Stomach smooth muscle (tissue), 2 donors: ENCODE results near the gene MDC1.

Source experiments
- H3K27ac ChIP-seq: one replicate; pipeline ENCODE4 v1.7.0; 2013; ENCODE audit warnings: mild to moderate bottlenecking, low read length, inconsistent platforms
- H3K27me3 ChIP-seq, 2 donors: one replicate each; pipeline ENCODE4 v1.7.0; 2013; ENCODE audit warnings: low read length in 2 of 2; ENCODE audit not compliant: insufficient read depth in 2 of 2, control insufficient read depth in 1 of 2
- H3K36me3 ChIP-seq, 2 donors: one replicate each; pipeline ENCODE4 v1.7.0; 2013; ENCODE audit warnings: low read length in 2 of 2; ENCODE audit not compliant: control insufficient read depth in 2 of 2, insufficient read depth in 2 of 2
- H3K4me1 ChIP-seq: one replicate; pipeline ENCODE4 v1.7.0; 2013; ENCODE audit warnings: low read length; ENCODE audit not compliant: control insufficient read depth, insufficient read depth
- H3K4me3 ChIP-seq, 2 donors: one replicate each; pipeline ENCODE4 v1.7.0; 2013; ENCODE audit warnings: low read length in 2 of 2
- H3K9ac ChIP-seq, 2 donors: one replicate each; pipeline ENCODE4 v1.7.0; 2013; ENCODE audit warnings: low read length in 2 of 2, mild to moderate bottlenecking in 1 of 2
- H3K9me3 ChIP-seq, 2 donors: one replicate each; pipeline ENCODE4 v1.7.0; 2013; ENCODE audit warnings: low read length in 2 of 2; ENCODE audit not compliant: control insufficient read depth in 2 of 2
- donor health status: healthy.
- donor health status: Pancreatic carcinoma.

The MDC1 gene

GRCh38 chr6:30744054-30744805, 27.1 kb upstream of the MDC1 start, which contains the start of gene IER3:
Gene IER3, minus strand, starts transcription at chr6:30744547. Its CDS starts 29 bp downstream, at chr6:30744518.
- no peaks in the 10 kb centered on the region for H3K27me3 ChIP-seq
- H3K9ac ChIP-seq: peak within 1 kb of the TSS; percentile 94 to 95
- no peaks in the 10 kb centered on the region for H3K9me3 ChIP-seq
- peak within 1 kb of the TSS; percentile 94 for H3K27ac ChIP-seq
- peaks cover 5 to 11% of the 10 kb centered on the region in 2 donors for H3K36me3 ChIP-seq
- H3K4me1 ChIP-seq: peaks cover 35% of the 10 kb centered on the region
- H3K4me3 ChIP-seq: peak within 1 kb of the TSS; percentile 87 to 94

GRCh38 chr6:30743099-30744053, 26.3 kb upstream of the MDC1 start:
- no peaks in the 10 kb centered on the region for H3K27me3 ChIP-seq
- H3K36me3 ChIP-seq: peaks cover 14 to 19% of the 10 kb centered on the region in 2 donors
- H3K9me3 ChIP-seq: no peaks in the 10 kb centered on the region
- H3K4me3 ChIP-seq: peak overlapping the region; percentile 87 to 94
- H3K9ac ChIP-seq: peak overlapping the region; percentile 94 to 95
- H3K27ac ChIP-seq: peak overlapping the region; percentile 94
- peaks cover 34% of the 10 kb centered on the region for H3K4me1 ChIP-seq

GRCh38 chr6:30742316-30743098, 25.4 kb upstream of the MDC1 start, which contains the start of gene FLOT1:
Gene FLOT1, minus strand, starts transcription at chr6:30742687. Its CDS starts 498 bp downstream, at chr6:30742189.
- H3K4me3 ChIP-seq: peak within 1 kb of the TSS; percentile 87 to 94
- no peaks in the 10 kb centered on the region for H3K9me3 ChIP-seq
- H3K9ac ChIP-seq: peak within 1 kb of the TSS; percentile 94 to 95
- H3K4me1 ChIP-seq: peaks cover 34% of the 10 kb centered on the region
- peaks cover 22 to 27% of the 10 kb centered on the region in 2 donors for H3K36me3 ChIP-seq
- H3K27ac ChIP-seq: peak within 1 kb of the TSS; percentile 94
- no peaks in the 10 kb centered on the region for H3K27me3 ChIP-seq

DNA sequence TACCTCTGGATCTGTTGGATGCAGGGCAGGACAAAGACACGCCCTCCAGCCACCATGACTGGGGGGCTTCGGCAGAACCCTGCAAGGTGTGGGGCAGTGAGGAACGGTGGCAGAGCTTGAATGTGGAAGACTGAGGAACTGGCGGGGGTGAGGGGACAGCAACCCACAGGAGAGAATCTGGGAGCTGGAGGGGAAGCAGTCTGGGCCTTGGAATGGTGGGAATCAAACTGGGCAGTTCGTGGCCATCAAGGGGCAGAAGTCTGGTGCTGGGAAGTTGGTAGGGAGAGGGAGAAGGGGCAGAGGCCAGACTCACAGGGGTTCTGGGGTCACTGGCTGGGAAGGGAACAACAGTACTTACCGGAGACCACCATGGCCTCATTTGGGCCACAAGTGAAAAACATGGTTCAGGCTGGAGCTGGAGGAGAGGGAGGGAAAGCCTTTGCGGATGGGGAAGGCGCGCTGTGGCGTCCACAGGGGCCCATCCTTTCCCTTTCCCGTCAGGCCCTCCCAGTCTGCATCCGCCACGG, 24.8 kb upstream of the MDC1 start:
- peaks cover 26 to 31% of the 10 kb centered on the region in 2 donors for H3K36me3 ChIP-seq
- peak overlapping the region; percentile 87 to 94 for H3K9ac ChIP-seq
- peak overlapping the region; percentile 94 for H3K27ac ChIP-seq
- H3K9me3 ChIP-seq: no peaks in the 10 kb centered on the region
- peak overlapping the region; percentile 67 to 94 for H3K4me3 ChIP-seq
- peaks cover 38% of the 10 kb centered on the region for H3K4me1 ChIP-seq
- H3K27me3 ChIP-seq: no peaks in the 10 kb centered on the region

DNA sequence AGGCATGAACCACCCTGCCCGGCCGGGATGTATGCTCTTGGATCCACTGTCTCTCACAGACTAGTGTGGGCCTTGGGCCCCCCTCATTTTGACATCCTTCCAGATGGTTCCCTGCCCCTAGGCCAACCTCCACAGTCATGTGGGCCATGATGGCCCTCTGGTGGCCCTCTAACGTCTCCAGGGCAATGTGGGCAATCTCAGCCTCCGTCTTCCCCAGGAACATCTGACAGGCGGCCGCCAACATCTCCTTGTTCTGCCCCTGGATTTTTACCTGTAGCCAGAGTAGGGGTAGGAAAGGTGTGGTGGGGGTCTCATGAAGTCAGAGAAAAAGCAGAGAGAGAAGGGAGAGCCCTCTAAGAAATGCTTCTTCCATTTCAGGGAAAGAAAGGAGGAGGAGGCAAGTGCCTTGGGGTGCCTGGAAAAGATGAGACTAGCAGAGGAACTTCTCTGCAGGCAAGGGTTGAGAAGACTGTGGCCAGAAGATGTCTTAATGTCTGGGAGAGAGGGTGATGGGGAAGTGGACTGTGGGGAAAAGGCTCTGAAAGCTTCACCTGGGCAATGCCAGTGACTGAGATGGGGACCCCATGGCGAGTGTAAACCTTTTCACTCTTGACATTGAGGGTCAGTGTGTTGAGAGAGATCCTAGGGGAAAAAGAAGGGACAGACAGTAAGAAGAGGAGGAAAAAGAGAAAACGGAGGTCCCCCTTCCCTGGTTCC, 24.1 kb upstream of the MDC1 start:
- peak overlapping the region; percentile 94 for H3K27ac ChIP-seq
- H3K9ac ChIP-seq: peak overlapping the region; percentile 87 to 94
- H3K4me3 ChIP-seq: peak overlapping the region; percentile 67 to 94
- H3K9me3 ChIP-seq: no peaks in the 10 kb centered on the region
- peaks cover 38% of the 10 kb centered on the region for H3K4me1 ChIP-seq
- H3K36me3 ChIP-seq: peaks cover 26 to 33% of the 10 kb centered on the region in 2 donors
- no peaks in the 10 kb centered on the region for H3K27me3 ChIP-seq

GRCh38 chr6:30740540-30740870, 23.4 kb upstream of the MDC1 start:
- no peaks in the 10 kb centered on the region for H3K27me3 ChIP-seq
- no peaks in the 10 kb centered on the region for H3K9me3 ChIP-seq
- H3K9ac ChIP-seq: peak overlapping the region in 1 of 2 donors; percentile 29
- peaks cover 32 to 40% of the 10 kb centered on the region in 2 donors for H3K36me3 ChIP-seq
- H3K4me1 ChIP-seq: peaks cover 38% of the 10 kb centered on the region
- H3K27ac ChIP-seq: no peak overlapping the region
- no peak overlapping the region for H3K4me3 ChIP-seq

GRCh38 chr6:30738532-30738931, 21.5 kb upstream of the MDC1 start:
- no peak overlapping the region for H3K27ac ChIP-seq
- no peaks in the 10 kb centered on the region for H3K27me3 ChIP-seq
- H3K4me3 ChIP-seq: no peak overlapping the region
- no peaks in the 10 kb centered on the region for H3K9me3 ChIP-seq
- peaks cover 31% of the 10 kb centered on the region for H3K4me1 ChIP-seq
- H3K36me3 ChIP-seq: peaks cover 37 to 48% of the 10 kb centered on the region in 2 donors
- H3K9ac ChIP-seq: no peak overlapping the region

DNA sequence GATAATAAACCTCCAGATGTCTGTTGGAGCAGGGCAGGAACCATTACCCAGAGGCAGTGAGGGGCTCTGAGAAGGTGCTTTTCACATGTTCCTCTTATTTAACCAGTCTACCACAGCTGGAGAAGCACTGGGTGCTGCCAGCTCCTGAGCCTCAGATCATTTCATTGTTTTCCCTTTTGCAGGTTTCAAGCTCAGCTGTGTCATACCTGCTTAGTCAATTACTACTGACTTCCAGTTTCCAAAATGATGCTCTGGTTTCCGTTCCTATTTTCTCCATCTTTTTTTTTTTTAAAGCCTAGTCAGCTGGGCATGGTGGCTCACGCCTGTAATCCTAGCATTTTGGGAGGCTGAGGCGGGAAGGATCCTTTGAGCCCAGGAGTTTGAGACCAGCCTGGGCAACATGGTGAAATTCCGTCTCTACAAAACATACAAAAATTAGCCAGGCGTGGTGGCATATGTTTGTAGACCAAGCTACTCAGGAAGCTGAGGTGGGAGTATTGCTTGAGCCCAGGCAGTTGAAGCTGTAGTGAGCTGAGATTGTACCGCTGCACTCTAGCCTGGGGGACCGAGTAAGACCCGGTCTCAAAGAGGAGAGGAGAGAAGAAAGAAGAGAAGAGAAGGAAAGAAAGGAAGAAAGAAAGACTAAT, 18.7 kb upstream of the MDC1 start:
- Histone ChIP-seq H3K9ac (no peak overlapping the region), H3K27ac (no peak overlapping the region), H3K4me1 (peaks cover 18% of the 10 kb centered on the region), H3K9me3 (no peaks in the 10 kb centered on the region), H3K4me3 (no peak overlapping the region), H3K36me3 (peaks cover 41 to 62% of the 10 kb centered on the region in 2 donors), H3K27me3 (no peaks in the 10 kb centered on the region)

DNA sequence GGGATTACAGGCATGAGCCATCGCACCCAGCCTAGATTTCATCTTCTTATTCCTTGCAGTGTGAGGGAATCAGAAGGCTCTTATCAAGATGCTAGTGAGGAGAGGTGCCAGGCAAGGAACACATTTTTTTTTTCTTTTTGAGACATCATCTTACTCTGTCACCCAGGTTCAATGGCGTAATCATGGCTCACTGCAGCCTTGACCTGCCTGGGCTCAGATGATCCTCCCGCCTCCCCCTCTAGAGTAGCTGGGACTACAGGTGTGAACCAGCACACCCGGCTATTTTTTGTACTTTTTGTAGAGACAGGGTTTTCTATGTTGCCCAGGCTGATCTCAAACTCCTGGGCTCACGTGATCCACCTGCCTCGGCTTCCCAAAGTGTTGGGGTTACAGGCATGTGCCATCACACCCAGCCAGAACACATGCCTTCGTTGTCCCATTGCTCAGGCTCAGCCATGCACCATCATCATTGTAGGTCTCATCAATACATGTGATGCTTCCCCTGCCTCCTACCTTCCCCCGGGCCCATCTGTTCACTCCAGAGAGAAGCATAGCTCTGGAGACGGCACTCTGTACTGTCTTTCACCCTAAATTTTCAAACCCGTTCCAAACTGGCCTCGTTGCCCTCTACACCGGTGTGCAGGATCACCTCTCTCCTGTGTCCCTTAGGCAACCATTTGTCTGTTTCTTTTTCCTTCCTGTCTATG, 15.3 kb upstream of the MDC1 start:
- H3K27ac ChIP-seq: no peak overlapping the region
- no peaks in the 10 kb centered on the region for H3K9me3 ChIP-seq
- H3K36me3 ChIP-seq: peaks cover 33 to 51% of the 10 kb centered on the region in 2 donors
- H3K4me1 ChIP-seq: peaks cover 21% of the 10 kb centered on the region
- no peak overlapping the region for H3K9ac ChIP-seq
- no peaks in the 10 kb centered on the region for H3K27me3 ChIP-seq
- H3K4me3 ChIP-seq: no peak overlapping the region
